ENCODE data around the gene RRP1B.
"Not testable (repeated sequence)": the region's sequence is repeated elsewhere in the genome, so short reads cannot be mapped to it uniquely, and the experiment has no call there.

Gene RRP1B

GRCh38 chr21:43689556-43690337, 30.4 kb downstream of the RRP1B start:
- H3K4me3 ChIP-seq (ENCODE audit: low read length) = no peak overlapping the region
- H3K9me3 ChIP-seq (ENCODE audit: control insufficient read depth, insufficient read depth, low read length) = no peaks in the 10 kb centered on the region
- DNase-seq (ENCODE audit: low read depth, low spot score) = no peak
- H3K27ac ChIP-seq (ENCODE audit: low read length) = no peak overlapping the region
- no peaks in the 10 kb centered on the region for H3K27me3 ChIP-seq (ENCODE audit: control insufficient read depth, insufficient read depth, low read length)
- no CpG with 5 or more reads among the region's 32 CpGs for WGBS (ENCODE audit: insufficient coverage, insufficient read length)
- H3K36me3 ChIP-seq (ENCODE audit: control insufficient read depth, insufficient read depth, low read length) = peaks cover 73% of the 10 kb centered on the region
- H3K4me1 ChIP-seq (ENCODE audit: control insufficient read depth, insufficient read depth, low read length) = no peaks in the 10 kb centered on the region

- peaks cover 68% of the 10 kb centered on the region for H3K36me3 ChIP-seq (ENCODE audit: control insufficient read depth, insufficient read depth, low read length)
- H3K27ac ChIP-seq (ENCODE audit: low read length) = no peak overlapping the region
- DNase-seq (ENCODE audit: low read depth, low spot score) = no peak
- WGBS (ENCODE audit: insufficient coverage, insufficient read length) = no CpG with 5 or more reads among the region's 7 CpGs
- no peak overlapping the region for H3K4me3 ChIP-seq (ENCODE audit: low read length)
- no peaks in the 10 kb centered on the region for H3K9me3 ChIP-seq (ENCODE audit: control insufficient read depth, insufficient read depth, low read length)
- no peaks in the 10 kb centered on the region for H3K4me1 ChIP-seq (ENCODE audit: control insufficient read depth, insufficient read depth, low read length)
- H3K27me3 ChIP-seq (ENCODE audit: control insufficient read depth, insufficient read depth, low read length) = no peaks in the 10 kb centered on the region
Observed at GRCh38 chr21:43690346-43690745, 31.0 kb downstream of the RRP1B start.

- H3K36me3 ChIP-seq (ENCODE audit: control insufficient read depth, insufficient read depth, low read length) = peaks cover 63% of the 10 kb centered on the region
- no peaks in the 10 kb centered on the region for H3K27me3 ChIP-seq (ENCODE audit: control insufficient read depth, insufficient read depth, low read length)
- no peak overlapping the region for H3K4me3 ChIP-seq (ENCODE audit: low read length)
- H3K9me3 ChIP-seq (ENCODE audit: control insufficient read depth, insufficient read depth, low read length) = no peaks in the 10 kb centered on the region
- H3K27ac ChIP-seq (ENCODE audit: low read length) = no peak overlapping the region
- DNase-seq (ENCODE audit: low read depth, low spot score) = no peak
- no peaks in the 10 kb centered on the region for H3K4me1 ChIP-seq (ENCODE audit: control insufficient read depth, insufficient read depth, low read length)
- WGBS (ENCODE audit: insufficient coverage, insufficient read length) = no CpG with 5 or more reads among the region's 25 CpGs
Observed at GRCh38 chr21:43691086-43691795, 31.9 kb downstream of the RRP1B start.

GRCh38 chr21:43691801-43692200, 32.4 kb downstream of the RRP1B start:
- H3K36me3 ChIP-seq (ENCODE audit: control insufficient read depth, insufficient read depth, low read length) = peaks cover 57% of the 10 kb centered on the region

GRCh38 chr21:43692949-43693348, 33.6 kb downstream of the RRP1B start:
- H3K36me3 ChIP-seq (ENCODE audit: control insufficient read depth, insufficient read depth, low read length) = peaks cover 46% of the 10 kb centered on the region
- H3K4me1 ChIP-seq (ENCODE audit: control insufficient read depth, insufficient read depth, low read length) = no peaks in the 10 kb centered on the region
- no CpG with 5 or more reads among the region's 8 CpGs for WGBS (ENCODE audit: insufficient coverage, insufficient read length)

More at GRCh38 chr21:43691801-43692200, 32.4 kb downstream of the RRP1B start:
- Histone ChIP-seq H3K9me3 (ENCODE audit: control insufficient read depth, insufficient read depth, low read length) (no peaks in the 10 kb centered on the region), H3K4me3 (ENCODE audit: low read length) (no peak overlapping the region), H3K27me3 (ENCODE audit: control insufficient read depth, insufficient read depth, low read length) (no peaks in the 10 kb centered on the region), H3K4me1 (ENCODE audit: control insufficient read depth, insufficient read depth, low read length) (no peaks in the 10 kb centered on the region), H3K27ac (ENCODE audit: low read length) (no peak overlapping the region)
- no peak for DNase-seq (ENCODE audit: low read depth, low spot score)
- no CpG with 5 or more reads among the region's 10 CpGs for WGBS (ENCODE audit: insufficient coverage, insufficient read length)

GRCh38 chr21:43693981-43694380, 34.6 kb downstream of the RRP1B start:
- H3K4me3 ChIP-seq (ENCODE audit: low read length) = no peak overlapping the region
- no CpG with 5 or more reads among the region's 23 CpGs for WGBS (ENCODE audit: insufficient coverage, insufficient read length)
- H3K36me3 ChIP-seq (ENCODE audit: control insufficient read depth, insufficient read depth, low read length) = peaks cover 37% of the 10 kb centered on the region
- no peaks in the 10 kb centered on the region for H3K4me1 ChIP-seq (ENCODE audit: control insufficient read depth, insufficient read depth, low read length)
- no peak for DNase-seq (ENCODE audit: low read depth, low spot score)
- H3K27me3 ChIP-seq (ENCODE audit: control insufficient read depth, insufficient read depth, low read length) = no peaks in the 10 kb centered on the region
- no peak overlapping the region for H3K27ac ChIP-seq (ENCODE audit: low read length)
- no peaks in the 10 kb centered on the region for H3K9me3 ChIP-seq (ENCODE audit: control insufficient read depth, insufficient read depth, low read length)

More at GRCh38 chr21:43692949-43693348, 33.6 kb downstream of the RRP1B start:
- no peak for DNase-seq (ENCODE audit: low read depth, low spot score)
- H3K27me3 ChIP-seq (ENCODE audit: control insufficient read depth, insufficient read depth, low read length) = no peaks in the 10 kb centered on the region
- no peak overlapping the region for H3K4me3 ChIP-seq (ENCODE audit: low read length)
- no peaks in the 10 kb centered on the region for H3K9me3 ChIP-seq (ENCODE audit: control insufficient read depth, insufficient read depth, low read length)
- H3K27ac ChIP-seq (ENCODE audit: low read length) = no peak overlapping the region

GRCh38 chr21:43694437-43695079, 35.2 kb downstream of the RRP1B start:
- no CpG with 5 or more reads among the region's 27 CpGs for WGBS (ENCODE audit: insufficient coverage, insufficient read length)
- Histone ChIP-seq H3K4me3 (ENCODE audit: low read length) (no peak overlapping the region), H3K36me3 (ENCODE audit: control insufficient read depth, insufficient read depth, low read length) (peaks cover 31% of the 10 kb centered on the region), H3K9me3 (ENCODE audit: control insufficient read depth, insufficient read depth, low read length) (no peaks in the 10 kb centered on the region), H3K27me3 (ENCODE audit: control insufficient read depth, insufficient read depth, low read length) (no peaks in the 10 kb centered on the region), H3K4me1 (ENCODE audit: control insufficient read depth, insufficient read depth, low read length) (no peaks in the 10 kb centered on the region), H3K27ac (ENCODE audit: low read length) (no peak overlapping the region)
- no peak for DNase-seq (ENCODE audit: low read depth, low spot score)

- Histone ChIP-seq H3K4me1 (ENCODE audit: control insufficient read depth, insufficient read depth, low read length) (no peaks in the 10 kb centered on the region), H3K27me3 (ENCODE audit: control insufficient read depth, insufficient read depth, low read length) (no peaks in the 10 kb centered on the region), H3K4me3 (ENCODE audit: low read length) (no peak overlapping the region), H3K9me3 (ENCODE audit: control insufficient read depth, insufficient read depth, low read length) (no peaks in the 10 kb centered on the region), H3K36me3 (ENCODE audit: control insufficient read depth, insufficient read depth, low read length) (peaks cover 17% of the 10 kb centered on the region; the same call in 1 of the 2 replicates), H3K27ac (ENCODE audit: low read length) (no peak overlapping the region)
- no CpG with 5 or more reads among the region's 17 CpGs for WGBS (ENCODE audit: insufficient coverage, insufficient read length)
- DNase-seq (ENCODE audit: low read depth, low spot score) = no peak
Observed at GRCh38 chr21:43696214-43696613, 36.9 kb downstream of the RRP1B start.

- no CpG with 5 or more reads among the region's 11 CpGs for WGBS (ENCODE audit: insufficient coverage, insufficient read length)
- Histone ChIP-seq H3K36me3 (ENCODE audit: control insufficient read depth, insufficient read depth, low read length) (peaks cover 9% of the 10 kb centered on the region; the same call in 1 of the 2 replicates), H3K27ac (ENCODE audit: low read length) (no peak overlapping the region), H3K4me3 (ENCODE audit: low read length) (no peak overlapping the region), H3K4me1 (ENCODE audit: control insufficient read depth, insufficient read depth, low read length) (no peaks in the 10 kb centered on the region; the same call in 1 of the 2 replicates), H3K27me3 (ENCODE audit: control insufficient read depth, insufficient read depth, low read length) (no peaks in the 10 kb centered on the region), H3K9me3 (ENCODE audit: control insufficient read depth, insufficient read depth, low read length) (no peaks in the 10 kb centered on the region)
- DNase-seq (ENCODE audit: low read depth, low spot score) = no peak
Observed at GRCh38 chr21:43697758-43698643, 38.6 kb downstream of the RRP1B start.

GRCh38 chr21:43699492-43699777, 40.1 kb downstream of the RRP1B start:
- WGBS (ENCODE audit: insufficient coverage, insufficient read length) = no CpG with 5 or more reads among the region's 5 CpGs
- not testable (repeated sequence) for DNase-seq (ENCODE audit: low read depth, low spot score)

More at GRCh38 chr21:43699492-43699777, 40.1 kb downstream of the RRP1B start:
- H3K27ac ChIP-seq (ENCODE audit: low read length); H3K36me3 ChIP-seq (ENCODE audit: control insufficient read depth, insufficient read depth, low read length); H3K4me1 ChIP-seq (ENCODE audit: control insufficient read depth, insufficient read depth, low read length); H3K9me3 ChIP-seq (ENCODE audit: control insufficient read depth, insufficient read depth, low read length); H3K4me3 ChIP-seq (ENCODE audit: low read length); H3K27me3 ChIP-seq (ENCODE audit: control insufficient read depth, insufficient read depth, low read length): not testable (repeated sequence)
